K562 (cell line): Measurements from ENCODE around the gene ELOVL1. TPM values are rescaled to one million over a fixed set of nuclear protein-coding genes. Genes with fewer than 3 reads are reported as not detected.

ENCODE experiments used
- ETV6 ChIP-seq, 3 experiments: fragments of 150-350 bp in 1 of 3; sonication (generic) in 1 of 3; formaldehyde crosslinking in 1 of 3; IDR thresholded peaks; 2 replicates each; pipeline versions ENCODE4 v1.6.1 to v1.8.0; 2014 to 2022; ENCODE audit warnings: borderline replicate concordance in 2 of 3, low read depth in 2 of 3, antibody characterized with exemption in 1 of 3, low read length in 1 of 3, mild to moderate bottlenecking in 1 of 3, missing genetic modification reagents in 1 of 3
- MGA ChIP-seq: fragments of 450-650 bp; IDR thresholded peaks from 2 replicates; pipeline ENCODE4 v1.6.1; 2016; ENCODE audit warnings: mild to moderate bottlenecking, moderate library complexity
- MXI1 ChIP-seq: IDR thresholded peaks from 2 replicates; pipeline ENCODE4 v1.6.1; 2011; ENCODE audit warnings: low read depth, mild to moderate bottlenecking, improper control_type of control experiment, low read length
- MYC ChIP-seq, 2 experiments: fragments of 250-450 bp in 1 of 2; sonication (Bioruptor Pico) in 1 of 2; IDR thresholded peaks; 2 replicates each; pipeline versions ENCODE4 v1.5.1 to v1.6.1; 2012 to 2021; ENCODE audit warnings: low read depth in 2 of 2, borderline replicate concordance in 1 of 2, improper control_type of control experiment in 1 of 2, low read length in 1 of 2, mild to moderate bottlenecking in 1 of 2, moderate library complexity in 1 of 2
- NRF1 ChIP-seq, 2 experiments: fragments of 450-650 bp; IDR thresholded peaks in 1 of 2; conservative IDR thresholded peaks in 1 of 2; 2 replicates each; pipeline ENCODE4 v1.6.1; 2014; ENCODE audit warnings: mild to moderate bottlenecking in 2 of 2
- SAFB ChIP-seq: fragments of 200-400 bp; formaldehyde crosslinking; IDR thresholded peaks from 2 replicates; pipeline ENCODE4 v1.6.1; 2017; ENCODE audit warnings: low read depth, low read length, borderline replicate concordance
- STAT5A ChIP-seq: IDR thresholded peaks from 2 replicates; pipeline ENCODE4 v1.6.1; 2012; ENCODE audit warnings: low read length, inconsistent platforms, borderline replicate concordance
- TEAD4 ChIP-seq, 2 experiments: sonication (generic) in 1 of 2; formaldehyde crosslinking in 1 of 2; IDR thresholded peaks; 2 replicates each; pipeline versions ENCODE4 v1.6.1 to v1.8.0; 2012 to 2022; ENCODE audit warnings: borderline replicate concordance in 1 of 2, inconsistent platforms in 1 of 2, low read length in 1 of 2, mild to moderate bottlenecking in 1 of 2, missing genetic modification reagents in 1 of 2
- ZBTB9 ChIP-seq: fragments of 450-650 bp; formaldehyde crosslinking; IDR thresholded peaks from 2 replicates; pipeline ENCODE4 v1.4.0; 2020; ENCODE audit warnings: mild to moderate bottlenecking, moderate library complexity
- ZNF146 ChIP-seq: IDR thresholded peaks from one replicate; pipeline ENCODE4 v1.6.1; 2018; ENCODE audit warnings: missing compliant biosample characterization; ENCODE audit not compliant: unreplicated experiment
- ZNF431 ChIP-seq: sonication (generic); formaldehyde crosslinking; IDR thresholded peaks from 2 replicates; pipeline ENCODE4 v1.8.0; 2022; ENCODE audit warnings: mild to moderate bottlenecking, missing genetic modification reagents
- polyA plus RNA-seq, 8 experiments: library from polyadenylated mRNA; depleted of rRNA in 4 of 8; stranded (reverse) in 5 of 8; unstranded in 3 of 8; fragments of >200 nt; fragmentation: Nextera tagmentation in 2 of 8; fragmentation: Illumina TruSeq in 1 of 8; extraction: Ambion mirVana in 2 of 8; extraction: Trizol in 1 of 8; gene quantifications; 2 replicates each; pipeline versions ENCODE4 v1.2.1 to v1.2.3, GENCODE V29; 2011 to 2014; ENCODE audit warnings: inconsistent platforms in 1 of 8, missing spikeins in 1 of 8
- total RNA-seq, 7 experiments: library from RNA; depleted of rRNA in 6 of 7; stranded (reverse); fragments of >200 nt in 6 of 7; fragmentation: Illumina TruSeq in 2 of 7; extraction: Trizol in 2 of 7; gene quantifications; 2 replicates each; pipeline versions ENCODE4 v1.2.1 to v1.2.3, GENCODE V29; 2011 to 2021; ENCODE audit warnings: low replicate concordance in 1 of 7

The ELOVL1 gene
- total and polyA plus RNA-seq, 9 of the 15 experiments (the other 6 are each of a cell fraction or from before 2014, with no cell fraction given): 51.0 to 157 (median 70.3) TPM

DNA sequence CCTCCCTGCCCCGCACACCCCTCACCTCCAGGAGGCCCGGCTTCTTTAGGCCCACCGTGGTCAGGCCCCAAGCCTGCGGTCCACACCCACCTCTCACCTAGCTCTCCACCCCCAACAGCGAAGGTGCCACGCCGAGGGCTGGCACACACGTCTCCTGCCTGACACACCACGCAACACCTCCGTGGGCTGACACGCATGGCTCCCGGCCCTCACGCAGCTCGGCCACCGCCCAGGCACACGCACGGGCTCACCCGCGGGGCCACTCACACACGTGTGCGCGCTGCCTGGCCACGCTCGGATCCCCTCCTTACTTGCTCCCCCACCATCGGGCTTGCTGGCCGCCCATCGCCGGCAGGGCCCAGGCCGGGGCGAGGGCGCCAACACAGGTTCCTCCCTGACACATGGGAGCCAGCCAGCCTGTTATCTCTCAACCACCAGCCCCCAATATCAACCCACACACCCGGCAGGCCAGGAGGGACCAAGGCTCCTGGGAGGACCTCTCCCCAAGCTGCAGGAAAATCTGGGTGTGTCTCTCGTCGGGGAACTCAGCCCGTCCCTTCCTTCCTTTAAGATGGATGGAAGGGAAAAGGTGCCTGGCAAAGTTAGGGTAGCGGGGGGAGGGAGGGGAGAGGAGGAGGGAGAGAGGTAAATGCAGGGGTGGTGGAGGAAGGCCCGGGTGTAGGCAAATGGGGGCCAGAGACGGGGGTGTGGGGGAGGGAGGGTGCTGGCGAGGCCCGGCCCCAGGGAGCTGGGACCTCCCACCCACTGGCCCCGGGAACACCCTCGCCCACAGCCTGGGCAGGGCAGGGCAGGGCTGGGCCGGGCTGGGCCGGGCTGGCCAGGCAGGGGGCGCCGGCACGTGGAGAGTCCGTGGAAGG, 546 bp downstream of the ELOVL1 start (continued):
- peak; percentile 66; the same call in 1 of the 2 replicates for TF ChIP-seq MGA
- peak in 1 of 2 experiments; percentile 22; a peak in 1 of 4 replicates for TF ChIP-seq NRF1 (conservative IDR thresholded peaks at IDR 0.05 in 1 of 2, IDR thresholded peaks at IDR 0.05 in 1 of 2)
- peak; percentile 32 for TF ChIP-seq ZNF146 (CRISPR knock-in tag)
- peak; percentile 59; the same call in 1 of the 2 replicates for TF ChIP-seq MYC (IDR thresholded peaks at IDR 0.05; ENCODE audit: low read depth, low read length)
- peak; percentile 49; the same call in 1 of the 2 replicates for TF ChIP-seq MYC (CRISPR knock-in tag; IDR thresholded peaks at IDR 0.05; ENCODE audit: borderline replicate concordance, low read depth)
- TF ChIP-seq ZBTB9 (CRISPR knock-in tag): 0 out of 2 replicates have a peak, but pooled peaks have one; percentile 76
- peak; percentile 22; the same call in 1 of the 2 replicates for TF ChIP-seq ZNF431 (CRISPR knock-in tag)
- no peak for TF ChIP-seq ETV6 (IDR thresholded peaks at IDR 0.05; ENCODE audit: borderline replicate concordance in 1 of 2, low read depth in 2 of 2, low read length in 1 of 2)
- 0 out of 2 replicates have a peak, but pooled peaks have one; percentile 56 for TF ChIP-seq ETV6 (CRISPR knock-in tag; IDR thresholded peaks at IDR 0.05; ENCODE audit: borderline replicate concordance)
- peak; percentile 46; the same call in 1 of the 2 replicates for TF ChIP-seq STAT5A
- peak; percentile 71; the same call in 1 of the 2 replicates for TF ChIP-seq MXI1
- TF ChIP-seq TEAD4 (IDR thresholded peaks at IDR 0.05; ENCODE audit: low read length): peak; percentile 86
- 0 out of 2 replicates have a peak, but pooled peaks have one; percentile 29 for TF ChIP-seq TEAD4 (CRISPR knock-in tag; IDR thresholded peaks at IDR 0.05; ENCODE audit: borderline replicate concordance)
- TF ChIP-seq SAFB: peak; percentile 87
